WERI-Rb-1 (cell line): ENCODE measurements around the gene ABCA4.

Source experiments
- DNase-seq: peaks from one replicate; pipeline ENCODE4 v3.0.0-alpha.2; 2020
- H3K27ac ChIP-seq: fragments of 250-450 bp; sonication (Bioruptor Pico); 2 replicates; pipeline ENCODE4 v1.5.1; 2020; ENCODE audit warnings: mild to moderate bottlenecking, moderate library complexity
- H3K27me3 ChIP-seq: fragments of 250-450 bp; sonication (Bioruptor Pico); 2 replicates; pipeline ENCODE4 v1.5.1; 2021; ENCODE audit warnings: mild to moderate bottlenecking, low read depth, moderate library complexity; ENCODE audit not compliant: insufficient read depth, severe bottlenecking
- H3K36me3 ChIP-seq: fragments of 250-450 bp; sonication (Bioruptor Pico); 2 replicates; pipeline ENCODE4 v1.5.1; 2020; ENCODE audit warnings: mild to moderate bottlenecking, moderate library complexity
- H3K4me3 ChIP-seq: 2 replicates; pipeline ENCODE4 v1.5.1; 2011; ENCODE audit warnings: low read depth, mild to moderate bottlenecking, control low read depth, low read length
- H3K9me3 ChIP-seq: fragments of 250-450 bp; sonication (Bioruptor Pico); 2 replicates; pipeline ENCODE4 v1.5.1; 2021; ENCODE audit warnings: mild to moderate bottlenecking, moderate library complexity; ENCODE audit not compliant: severe bottlenecking
- TF ChIP-seq, protein P1 (sequence below): IDR thresholded peaks from 2 replicates; pipeline ENCODE4 v1.5.1; 2011; ENCODE audit warnings: low read depth, mild to moderate bottlenecking, control low read depth, inconsistent platforms, low read length

The ABCA4 gene

DNA sequence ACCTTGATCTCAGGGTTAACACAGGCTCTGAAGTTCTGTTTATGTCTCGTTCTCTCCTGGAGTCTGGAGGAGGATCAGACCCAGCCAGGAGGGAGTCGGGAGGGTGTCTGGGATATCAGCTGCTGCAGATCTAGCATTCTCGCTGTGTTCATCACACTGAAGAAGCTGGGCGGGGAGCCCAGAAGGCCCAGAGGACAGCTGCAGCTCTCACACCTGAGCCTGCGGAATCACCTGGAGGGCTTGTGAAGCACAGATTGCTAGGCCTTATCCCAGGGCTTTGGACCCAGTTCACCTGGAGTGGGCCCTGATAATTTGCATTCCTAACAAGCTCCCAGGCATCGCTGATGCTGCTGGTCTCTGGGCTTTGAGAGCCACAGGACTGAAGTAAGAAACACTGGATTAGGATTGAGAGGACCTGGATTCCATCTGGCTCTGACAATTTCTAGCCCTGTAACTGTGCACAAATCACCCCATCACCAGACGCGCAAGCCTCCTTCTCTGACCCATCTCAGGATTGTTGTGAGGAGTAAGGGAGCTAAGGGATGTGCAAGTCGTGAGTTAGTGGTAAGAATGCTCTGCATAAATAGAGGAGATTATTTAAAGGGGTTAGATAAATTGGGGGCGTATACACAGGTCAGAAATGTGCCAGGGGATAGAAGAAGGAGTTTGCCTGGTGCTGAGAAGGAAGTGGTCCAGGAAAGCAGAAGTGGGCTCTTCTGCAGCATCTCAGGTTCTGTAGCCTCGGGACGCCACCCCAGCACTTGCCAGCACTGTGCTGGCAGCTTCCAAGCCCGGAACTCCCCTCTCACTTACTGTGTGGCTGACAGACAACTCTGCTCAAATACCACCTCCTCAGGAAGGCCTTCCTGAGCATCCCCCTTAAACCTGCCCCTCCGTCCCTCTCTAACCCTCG is 19.1 kb downstream of the ABCA4 start:
- Histone ChIP-seq H3K36me3 (peaks cover 26% of the 10 kb centered on the region), H3K27me3 (no peaks in the 10 kb centered on the region), H3K27ac (no peak overlapping the region), H3K9me3 (no peaks in the 10 kb centered on the region), H3K4me3 (no peak overlapping the region)
- TF ChIP-seq, protein P1, sequence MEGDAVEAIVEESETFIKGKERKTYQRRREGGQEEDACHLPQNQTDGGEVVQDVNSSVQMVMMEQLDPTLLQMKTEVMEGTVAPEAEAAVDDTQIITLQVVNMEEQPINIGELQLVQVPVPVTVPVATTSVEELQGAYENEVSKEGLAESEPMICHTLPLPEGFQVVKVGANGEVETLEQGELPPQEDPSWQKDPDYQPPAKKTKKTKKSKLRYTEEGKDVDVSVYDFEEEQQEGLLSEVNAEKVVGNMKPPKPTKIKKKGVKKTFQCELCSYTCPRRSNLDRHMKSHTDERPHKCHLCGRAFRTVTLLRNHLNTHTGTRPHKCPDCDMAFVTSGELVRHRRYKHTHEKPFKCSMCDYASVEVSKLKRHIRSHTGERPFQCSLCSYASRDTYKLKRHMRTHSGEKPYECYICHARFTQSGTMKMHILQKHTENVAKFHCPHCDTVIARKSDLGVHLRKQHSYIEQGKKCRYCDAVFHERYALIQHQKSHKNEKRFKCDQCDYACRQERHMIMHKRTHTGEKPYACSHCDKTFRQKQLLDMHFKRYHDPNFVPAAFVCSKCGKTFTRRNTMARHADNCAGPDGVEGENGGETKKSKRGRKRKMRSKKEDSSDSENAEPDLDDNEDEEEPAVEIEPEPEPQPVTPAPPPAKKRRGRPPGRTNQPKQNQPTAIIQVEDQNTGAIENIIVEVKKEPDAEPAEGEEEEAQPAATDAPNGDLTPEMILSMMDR = no peak
- no peak for DNase-seq

DNA sequence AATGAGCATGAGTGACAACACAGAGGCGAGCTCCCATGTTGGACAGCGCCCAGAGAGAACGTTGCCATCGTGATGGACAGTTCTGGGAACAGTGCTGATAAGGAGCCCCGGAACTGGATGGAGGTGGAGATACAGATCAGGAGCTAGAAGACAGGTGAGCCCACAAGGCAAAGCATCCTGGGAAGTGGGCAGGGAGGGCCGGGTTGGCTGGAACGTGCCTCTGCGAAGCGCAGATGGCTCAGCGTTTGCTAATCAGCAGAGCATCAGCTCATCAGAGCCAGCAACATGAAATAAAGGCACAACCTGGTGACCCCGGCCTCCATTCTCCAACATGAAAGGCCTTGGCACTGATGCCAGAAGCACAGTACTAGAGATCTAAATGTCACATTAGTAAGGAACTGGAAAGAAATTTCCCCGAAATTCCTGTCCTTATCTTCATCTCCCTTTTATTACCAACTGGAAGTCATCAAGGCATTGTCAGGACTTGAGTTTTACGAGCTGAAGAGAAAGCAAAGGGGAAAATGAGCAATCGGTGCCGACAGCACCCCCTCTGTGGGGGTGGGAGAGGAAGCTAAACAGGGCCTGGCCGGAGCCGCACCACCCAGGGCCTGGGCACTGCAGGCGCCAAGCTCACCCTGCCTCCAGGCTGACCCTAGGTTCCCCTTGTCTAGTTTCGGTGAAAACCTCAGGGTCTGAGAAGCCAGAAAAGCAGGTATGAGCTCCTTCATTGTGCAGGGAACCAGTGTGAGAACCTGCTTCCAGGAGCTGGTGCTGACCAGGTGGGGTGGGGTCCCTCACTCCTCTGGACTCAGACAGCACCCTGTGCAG is 19.9 kb downstream of the ABCA4 start:
- H3K36me3 ChIP-seq = peaks cover 34% of the 10 kb centered on the region
- TF ChIP-seq, protein P1 = no peak
- no peaks in the 10 kb centered on the region for H3K9me3 ChIP-seq
- H3K27me3 ChIP-seq = no peaks in the 10 kb centered on the region
- no peak overlapping the region for H3K4me3 ChIP-seq
- DNase-seq = no peak
- no peak overlapping the region for H3K27ac ChIP-seq

DNA sequence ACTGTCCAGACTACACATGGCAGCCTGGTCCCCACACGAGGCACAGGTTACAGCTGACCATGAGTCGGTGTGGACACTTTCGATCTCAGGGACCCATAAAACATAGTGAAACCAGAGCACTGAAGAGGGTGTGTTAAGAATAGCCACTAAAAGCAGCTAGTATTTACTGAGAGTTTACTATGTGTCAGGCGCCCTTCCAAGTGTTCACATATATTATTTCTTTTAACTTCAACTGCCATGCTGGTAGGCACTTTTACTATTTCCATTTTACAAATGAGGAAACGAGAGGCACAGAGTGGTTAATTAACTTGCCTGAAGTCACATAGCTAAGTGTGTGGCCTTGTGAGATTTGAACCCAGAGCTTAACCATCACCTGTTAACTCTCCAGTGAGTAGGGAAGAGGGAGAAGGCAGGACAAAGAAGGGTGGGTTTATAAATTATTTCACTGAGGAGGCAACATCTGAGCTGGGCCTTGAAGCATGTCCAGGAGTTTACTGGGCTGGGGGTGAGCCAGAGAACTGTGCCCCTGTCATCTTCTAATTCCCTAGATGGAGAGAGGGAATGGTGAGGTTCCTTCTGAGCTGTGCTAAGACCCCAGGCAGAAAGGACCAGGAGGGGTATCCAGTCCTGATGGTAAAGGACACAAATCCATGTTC is 20.7 kb downstream of the ABCA4 start:
- DNase-seq = no peak
- Histone ChIP-seq H3K9me3 (no peaks in the 10 kb centered on the region), H3K36me3 (peaks cover 36% of the 10 kb centered on the region), H3K4me3 (no peak overlapping the region), H3K27ac (no peak overlapping the region), H3K27me3 (no peaks in the 10 kb centered on the region)
- TF ChIP-seq, protein P1 = no peak

- Histone ChIP-seq H3K36me3 (peaks cover 41% of the 10 kb centered on the region), H3K4me3 (no peak overlapping the region), H3K27ac (no peak overlapping the region), H3K9me3 (no peaks in the 10 kb centered on the region), H3K27me3 (no peaks in the 10 kb centered on the region)
- DNase-seq = no peak
- TF ChIP-seq, protein P1 = no peak
Observed at GRCh38 chr1:94099303-94099702, 21.6 kb downstream of the ABCA4 start.

DNA sequence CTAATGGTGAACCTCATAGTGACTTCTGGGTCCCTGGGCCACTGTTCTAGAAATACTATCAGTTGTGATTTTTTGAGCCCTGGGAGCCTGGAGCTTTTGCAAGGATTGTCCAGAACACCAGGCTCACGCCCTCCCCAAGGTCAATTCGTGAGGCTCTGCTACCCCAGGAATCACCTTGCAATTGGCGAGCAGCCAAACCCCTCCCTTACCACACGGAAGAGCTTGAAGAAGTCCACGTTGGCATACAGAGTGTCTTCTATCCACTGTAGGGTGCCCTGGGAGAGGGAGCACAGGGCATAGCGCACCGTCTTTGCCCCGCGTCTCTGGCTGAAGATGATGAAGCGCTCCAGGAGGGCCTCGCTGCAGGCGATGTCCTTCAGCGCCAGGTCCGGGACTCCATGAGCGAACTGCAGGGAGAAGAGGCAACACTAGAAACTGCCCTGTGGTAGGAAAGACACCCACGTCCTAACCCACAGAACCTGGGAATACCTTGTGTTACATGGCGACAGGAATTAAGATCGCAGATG is 22.3 kb downstream of the ABCA4 start:
- TF ChIP-seq, protein P1 = no peak
- H3K36me3 ChIP-seq = peaks cover 41% of the 10 kb centered on the region
- no peaks in the 10 kb centered on the region for H3K9me3 ChIP-seq
- no peak overlapping the region for H3K27ac ChIP-seq
- DNase-seq = no peak
- no peak overlapping the region for H3K4me3 ChIP-seq
- H3K27me3 ChIP-seq = no peaks in the 10 kb centered on the region
